ENCODE measurements around the gene SNX32.
A peak's percentile ranks its signal among the peaks of the same experiment; 100 is the strongest.
"Not testable (repeated sequence)": the region's sequence is repeated elsewhere in the genome, so short reads cannot be mapped to it uniquely, and the experiment has no call there.

SNX32 gene

DNA sequence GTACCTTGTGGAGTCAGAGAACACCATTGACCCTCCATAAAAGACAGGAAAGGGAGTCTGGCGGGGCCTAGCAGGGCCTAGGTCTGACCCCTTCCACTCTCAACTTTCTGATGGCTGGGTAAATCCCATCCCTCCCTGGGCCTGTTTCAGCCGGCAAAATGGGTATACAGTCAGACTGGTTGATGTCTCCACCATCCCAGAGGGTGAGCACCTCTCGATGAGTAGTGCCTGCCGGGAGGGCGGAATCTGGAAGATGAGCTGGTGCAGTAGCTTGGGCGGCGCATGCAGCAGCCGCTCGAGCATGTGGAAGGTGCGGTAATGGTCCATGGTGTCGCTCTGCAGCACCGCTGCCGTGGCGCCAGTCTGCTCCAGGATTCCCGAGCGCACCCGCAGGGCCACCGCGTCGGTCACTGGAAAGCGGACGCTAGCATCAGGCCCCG is 54.0 kb downstream of the SNX32 start:
- no peak for DNase-seq

DNA sequence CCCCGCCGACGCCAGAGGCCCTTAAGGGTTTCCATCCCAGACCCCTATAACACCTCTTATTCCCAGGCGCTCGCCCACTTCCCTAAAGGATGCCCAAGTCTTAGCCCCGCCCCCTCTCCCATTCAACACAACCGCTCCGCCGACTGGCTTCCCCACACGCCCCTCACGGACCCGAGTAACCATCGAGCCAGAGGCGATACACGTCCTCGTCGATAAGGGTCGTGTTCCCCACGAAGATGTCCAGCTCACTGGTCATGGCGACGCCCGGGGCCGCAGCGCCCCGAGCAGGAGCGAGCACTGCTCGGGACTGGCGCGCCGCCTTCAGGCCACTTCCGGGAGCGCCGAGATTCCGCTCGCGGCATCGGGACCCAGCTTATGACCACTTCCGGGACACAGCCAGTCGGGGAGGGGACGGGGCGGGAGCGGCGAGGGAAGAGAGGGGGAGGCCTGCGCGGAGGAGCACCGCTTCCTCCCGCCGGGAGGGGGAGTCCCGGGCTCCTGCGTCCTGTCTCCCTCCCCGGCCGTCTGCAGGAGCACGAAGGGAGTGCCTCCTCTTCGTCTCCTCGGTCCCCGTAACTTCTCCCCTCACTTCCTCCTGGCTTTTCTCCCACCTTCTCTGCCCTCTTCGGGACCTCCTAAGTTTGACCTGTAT is 54.5 kb downstream of the SNX32 start, which contains the start of gene FIBP:
Gene FIBP, minus strand, starts transcription at position 309 of the 652 bp plus-strand sequence. Its CDS starts 53 bp downstream, at position 256.
- peak; percentile 83 for DNase-seq

DNA sequence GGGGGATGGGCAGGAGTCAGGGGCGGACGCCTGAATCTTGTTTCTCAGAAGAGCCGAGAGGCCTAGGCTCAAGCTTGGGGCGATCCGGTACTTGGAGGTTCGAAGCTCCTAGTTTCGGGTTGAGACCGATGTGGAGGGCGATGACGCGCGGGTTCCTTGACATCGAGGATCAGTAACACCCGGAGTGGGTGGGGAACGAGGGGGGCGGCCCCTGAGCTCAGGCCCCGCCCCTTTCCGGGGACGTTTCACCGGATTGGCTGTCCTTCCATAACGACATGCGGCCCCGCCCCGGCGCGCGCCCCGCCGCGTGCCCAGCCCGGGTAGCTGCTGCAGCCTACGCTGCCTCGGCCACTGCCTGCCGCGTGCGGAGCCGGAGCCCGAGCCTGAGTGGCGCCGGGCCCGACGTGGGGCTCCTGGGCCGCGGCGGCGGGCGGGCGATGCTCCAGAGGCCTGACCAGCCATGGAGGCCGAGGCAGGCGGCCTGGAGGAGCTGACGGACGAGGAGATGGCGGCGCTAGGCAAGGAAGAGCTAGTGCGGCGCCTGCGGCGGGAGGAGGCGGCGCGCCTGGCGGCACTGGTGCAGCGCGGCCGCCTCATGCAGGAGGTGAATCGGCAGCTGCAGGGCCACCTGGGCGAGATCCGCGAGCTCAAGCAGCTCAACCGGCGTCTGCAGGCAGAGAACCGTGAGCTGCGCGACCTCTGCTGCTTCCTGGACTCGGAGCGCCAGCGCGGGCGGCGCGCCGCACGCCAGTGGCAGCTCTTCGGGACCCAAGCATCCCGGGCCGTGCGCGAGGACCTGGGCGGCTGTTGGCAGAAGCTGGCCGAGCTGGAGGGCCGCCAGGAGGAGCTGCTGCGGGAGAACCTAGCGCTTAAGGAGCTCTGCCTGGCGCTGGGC is 56.8 kb downstream of the SNX32 start, which contains the start of gene CCDC85B:
Gene CCDC85B, plus strand, starts transcription at position 350 of the 895 bp plus-strand sequence. Its CDS starts 111 bp downstream, at position 461.
- peak; percentile 90 for DNase-seq

DNA sequence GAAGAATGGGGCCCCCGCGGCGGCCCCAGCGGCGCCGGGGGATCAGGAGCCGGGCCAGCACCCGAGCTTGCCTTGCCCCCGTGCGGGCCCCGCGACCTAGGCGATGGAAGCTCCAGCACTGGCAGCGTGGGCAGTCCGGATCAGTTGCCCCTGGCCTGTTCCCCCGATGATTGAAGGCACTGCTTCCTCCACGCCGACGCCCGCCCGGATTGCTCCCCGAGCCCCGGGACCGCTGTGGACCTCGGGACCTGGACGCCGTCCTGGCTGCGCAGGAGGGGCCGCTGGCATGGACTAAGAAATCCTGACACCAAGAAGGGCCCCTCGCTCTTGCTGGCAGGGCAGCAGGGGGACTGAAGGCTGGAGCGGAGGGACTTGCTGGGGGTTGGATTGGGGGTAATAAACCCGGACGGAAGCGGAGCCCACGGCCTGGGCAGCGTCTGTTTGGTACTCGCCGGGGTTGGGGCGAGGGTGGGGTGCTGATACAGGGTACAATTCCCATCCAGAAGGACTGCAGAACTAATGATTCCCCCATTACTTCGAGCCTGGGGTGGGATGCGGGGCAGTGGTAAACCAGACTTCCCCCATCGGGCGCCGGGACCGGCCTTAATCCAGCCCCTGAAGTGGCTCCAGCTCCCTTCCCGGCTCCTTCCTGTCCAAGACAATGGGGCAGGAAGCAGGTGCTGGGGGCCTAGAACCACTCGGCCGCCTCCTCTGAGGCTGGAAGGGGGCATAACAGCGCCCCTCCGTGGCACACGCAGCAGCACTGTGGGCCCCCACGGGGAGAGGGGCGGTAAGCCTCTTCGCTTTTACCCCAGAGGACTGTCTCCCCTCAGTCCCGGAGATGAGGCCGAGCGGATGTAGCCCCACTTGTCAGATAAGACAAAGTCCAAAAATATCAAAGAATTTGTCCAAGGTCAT is 57.7 kb downstream of the SNX32 start:
- no peak for DNase-seq

DNA sequence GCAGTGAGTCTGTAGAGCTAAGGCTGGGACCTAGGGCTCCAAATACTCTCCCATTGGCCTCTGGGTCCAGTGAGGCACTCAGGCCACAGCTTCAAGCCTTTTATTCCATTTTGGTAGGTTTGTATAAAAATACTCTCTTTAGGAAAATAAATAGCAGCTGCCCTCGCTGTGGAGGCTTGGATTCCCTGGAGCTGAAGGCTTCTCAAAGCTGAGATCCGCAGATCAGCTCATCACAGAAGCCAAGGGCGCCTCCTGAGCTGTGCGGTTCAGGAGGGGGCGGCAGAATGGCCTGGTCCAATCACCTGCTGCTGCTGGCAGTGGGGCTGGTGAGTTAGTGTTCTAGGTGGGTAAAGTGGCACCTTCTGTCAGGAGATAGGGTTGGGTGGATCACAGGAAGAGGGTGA is 58.4 kb downstream of the SNX32 start:
- not testable (repeated sequence) for DNase-seq

DNA sequence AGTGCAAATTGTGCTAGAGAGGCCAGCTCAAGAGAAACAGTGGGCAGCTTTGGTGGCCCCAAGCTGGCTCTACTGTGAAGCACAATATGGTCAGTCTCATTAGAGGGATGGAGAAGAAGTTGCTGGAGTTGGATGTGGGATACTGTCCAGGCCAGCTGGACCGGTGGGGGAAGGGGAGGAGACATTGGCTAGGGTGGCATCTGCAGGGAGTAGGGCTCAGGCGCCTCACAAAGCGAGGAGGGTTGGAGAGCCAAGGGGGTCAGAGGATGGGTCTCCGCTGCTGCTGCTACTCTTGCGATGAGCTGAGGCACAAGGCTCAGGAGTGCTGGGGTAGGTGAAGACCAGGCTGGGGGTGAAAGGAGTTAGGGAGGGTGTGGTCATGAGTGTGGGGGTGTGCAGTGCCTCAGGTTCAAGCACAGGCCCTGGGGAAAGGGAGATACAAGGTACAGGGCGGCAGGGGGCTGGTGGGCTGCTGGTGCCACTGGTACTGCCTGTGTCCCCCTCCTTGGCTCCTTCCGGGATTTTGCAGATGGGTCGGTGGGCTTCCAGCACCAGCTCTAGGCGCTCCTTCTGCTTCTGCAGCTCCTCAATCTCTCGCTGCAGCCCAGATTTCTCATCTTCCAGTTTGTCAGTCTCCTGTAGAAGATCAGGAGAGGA is 59.0 kb downstream of the SNX32 start:
- no peak for DNase-seq

DNA sequence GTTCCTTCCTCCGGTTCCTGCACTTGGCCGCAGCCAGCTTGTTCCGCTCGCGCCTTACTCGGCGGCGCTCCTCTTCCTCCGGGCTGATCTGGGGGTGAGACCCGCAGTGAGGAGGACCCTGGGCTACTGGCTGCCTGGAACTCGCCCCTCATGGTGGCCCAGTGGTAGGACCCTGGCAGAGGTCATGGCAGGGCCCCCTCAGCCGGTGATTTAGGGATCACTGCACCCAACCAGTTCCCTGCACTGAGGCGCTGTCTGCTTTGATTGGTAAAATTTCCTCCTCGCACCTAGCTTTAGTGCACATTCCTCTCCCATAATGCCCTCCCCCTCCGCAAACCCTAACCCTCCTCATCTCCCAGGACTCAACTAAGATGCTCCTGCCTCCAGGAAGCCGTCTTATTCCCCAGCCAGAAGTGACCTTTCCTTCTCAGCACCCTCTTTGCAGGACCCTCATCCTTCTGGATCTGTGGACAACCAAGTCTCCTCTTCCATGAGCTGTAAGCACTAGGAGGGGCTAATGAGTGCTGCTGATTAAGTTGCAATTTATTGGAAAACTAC is 60.4 kb downstream of the SNX32 start:
- no peak for DNase-seq

DNA sequence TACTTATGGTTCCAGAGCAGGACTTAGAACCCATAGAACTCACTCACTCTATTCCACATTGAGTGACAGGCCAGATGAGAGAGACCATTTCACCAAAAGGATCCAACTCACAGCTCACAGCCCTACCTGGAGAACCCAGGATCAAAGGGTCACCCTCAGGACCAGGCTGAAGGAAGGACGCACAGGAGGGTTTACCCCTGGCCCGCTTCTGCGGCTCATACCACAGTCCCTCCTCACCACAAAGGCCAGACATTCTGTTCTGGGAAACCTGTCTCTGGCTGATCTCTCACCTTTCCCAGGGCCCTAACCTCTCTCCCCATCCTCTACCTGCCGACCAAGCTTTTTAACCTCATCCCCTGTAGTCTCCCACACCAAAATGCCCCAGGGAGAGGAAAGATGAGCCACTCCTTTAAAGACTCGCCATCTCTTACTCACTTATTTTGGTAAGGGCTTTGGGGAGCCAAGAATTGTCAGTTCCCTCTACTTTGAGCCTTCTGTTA is 61.8 kb downstream of the SNX32 start:
- no peak for DNase-seq

DNA sequence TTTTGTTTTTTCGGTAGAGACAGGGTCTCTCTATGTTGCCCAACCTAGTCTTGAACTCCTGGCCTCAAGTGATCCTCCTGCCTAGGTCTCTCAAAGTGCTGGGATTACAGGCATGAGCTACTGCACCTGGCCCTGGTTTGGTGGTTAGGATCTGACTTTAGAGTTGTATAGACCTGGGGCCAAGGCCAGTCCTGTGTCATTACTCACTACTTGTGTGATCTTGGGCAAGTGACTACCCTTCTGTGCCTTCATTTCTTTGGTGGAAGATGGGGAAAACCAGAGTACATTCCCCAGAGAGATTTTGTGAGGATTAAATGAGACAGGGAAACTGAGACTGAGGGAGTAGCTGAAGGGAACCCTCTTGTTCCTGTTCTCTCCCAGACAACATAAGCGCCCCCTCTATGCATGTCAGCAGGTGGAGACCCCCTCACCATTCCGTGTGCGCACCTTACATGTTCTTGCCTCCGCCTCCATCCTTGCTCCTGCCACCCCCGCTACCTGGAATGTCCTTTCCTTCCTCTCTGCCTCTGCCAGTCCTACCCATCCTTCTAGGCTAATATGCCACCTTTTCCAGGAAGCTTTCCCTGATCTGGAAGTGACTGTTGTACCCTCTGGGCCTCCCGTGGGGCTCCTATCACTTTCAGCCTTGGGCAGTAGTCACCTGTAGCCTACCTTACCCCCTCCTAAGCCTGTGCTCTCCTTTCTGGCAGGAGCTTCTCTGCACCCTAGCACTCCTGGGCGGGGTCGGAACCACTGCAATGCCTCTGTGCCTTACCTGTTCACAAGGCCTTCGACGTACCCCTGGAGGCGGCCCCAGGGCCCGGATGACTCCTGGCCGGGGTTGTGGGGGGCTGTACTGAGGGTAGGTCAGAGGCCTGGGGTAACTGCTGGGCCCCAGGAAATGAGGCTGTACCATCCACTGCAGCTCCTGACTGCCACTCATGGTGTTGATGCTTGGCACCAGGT is 62.6 kb downstream of the SNX32 start:
- DNase-seq: no peak

DNA sequence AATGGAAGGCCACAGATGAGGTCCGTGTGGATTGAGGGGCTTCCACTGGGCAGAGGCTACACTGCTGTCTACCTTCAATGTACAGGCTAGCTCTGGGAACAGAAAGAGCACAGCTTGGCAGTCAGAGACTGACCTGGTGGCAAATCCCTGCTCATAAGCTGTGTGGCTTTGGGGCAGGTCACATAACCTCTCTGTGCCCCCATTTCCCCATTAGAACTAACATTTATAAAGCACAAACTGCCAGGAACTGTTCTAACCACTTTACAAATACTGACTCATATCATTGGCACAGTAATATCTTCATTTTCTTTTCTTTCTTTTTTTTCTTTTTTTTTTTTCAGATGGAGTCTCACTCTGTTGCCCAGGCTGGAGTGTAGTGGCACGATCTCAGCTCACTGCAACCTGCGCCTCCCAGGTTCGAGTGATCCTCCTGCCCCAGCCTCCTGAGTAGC is 63.3 kb downstream of the SNX32 start:
- DNase-seq: no peak

DNA sequence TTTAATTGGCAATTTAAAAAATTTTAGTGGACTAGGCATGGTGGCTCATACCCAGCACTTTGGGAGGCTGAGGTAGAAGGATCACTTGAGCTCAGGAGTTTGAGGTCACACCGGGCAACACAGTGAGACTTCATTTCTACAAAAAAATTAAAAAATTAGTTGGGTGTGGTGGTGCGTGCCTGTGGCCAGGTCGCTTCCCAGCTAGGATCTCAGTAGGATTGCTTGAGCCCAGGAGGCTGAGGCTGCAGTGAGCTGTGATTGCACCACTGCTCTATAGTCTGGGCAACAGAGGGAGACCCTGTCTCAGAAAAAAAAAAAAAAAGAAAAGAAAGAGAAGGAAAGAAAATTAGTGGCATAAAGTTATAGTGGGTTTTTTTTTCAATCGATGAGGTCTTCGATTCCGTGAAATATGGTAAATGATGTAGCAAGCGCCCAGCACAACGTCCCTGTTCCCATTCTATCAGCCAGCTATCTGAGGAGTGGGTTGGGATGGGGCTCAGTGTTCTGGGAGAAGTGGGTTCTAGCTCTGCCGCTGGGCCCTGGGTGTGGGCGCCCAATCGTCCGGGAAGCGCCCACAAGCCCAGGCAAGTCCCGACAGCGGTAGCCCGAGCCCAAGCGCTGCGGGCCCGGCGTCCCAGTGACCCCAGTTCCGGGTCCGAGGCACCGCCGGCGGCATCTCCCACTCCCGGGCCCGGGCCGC is 65.0 kb downstream of the SNX32 start:
- no peak for DNase-seq

DNA sequence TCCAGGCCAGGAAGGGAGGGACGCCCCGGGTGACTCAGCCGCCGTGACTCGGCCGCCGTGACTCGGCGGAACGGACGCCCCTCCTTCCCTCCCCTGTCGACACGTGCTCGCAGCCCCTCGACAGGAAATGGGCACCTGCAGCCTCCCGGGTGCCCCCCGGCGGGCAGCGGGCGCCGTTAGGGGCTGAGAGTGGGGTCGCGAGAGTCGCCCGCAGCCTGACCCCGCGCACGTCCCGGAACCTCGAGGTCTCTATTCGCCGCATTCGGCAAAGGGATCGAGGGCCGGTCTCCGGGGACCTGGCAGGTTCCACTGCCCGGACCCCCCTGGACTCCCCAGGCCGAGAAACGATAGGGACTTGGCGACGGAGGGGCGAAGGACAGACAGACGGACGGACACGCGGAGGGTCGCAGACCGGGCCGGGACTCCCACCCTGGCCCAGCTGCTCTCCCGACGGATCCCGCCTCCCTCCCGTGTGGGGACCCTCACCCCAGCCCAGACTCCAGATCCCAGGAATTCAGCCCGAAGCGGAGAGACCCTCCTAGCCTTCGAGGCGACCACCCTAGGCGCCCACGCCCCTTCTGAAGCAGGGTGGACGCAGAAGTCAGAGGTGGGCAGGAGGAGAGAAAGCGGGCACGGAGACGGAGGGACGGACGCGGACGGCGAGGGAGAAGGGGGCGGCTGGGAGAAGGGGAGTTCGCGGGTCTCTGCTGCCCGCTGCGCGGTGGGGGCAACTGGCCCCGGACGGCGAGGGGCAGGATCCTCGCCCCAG is 65.8 kb downstream of the SNX32 start:
- DNase-seq: no peak

DNA sequence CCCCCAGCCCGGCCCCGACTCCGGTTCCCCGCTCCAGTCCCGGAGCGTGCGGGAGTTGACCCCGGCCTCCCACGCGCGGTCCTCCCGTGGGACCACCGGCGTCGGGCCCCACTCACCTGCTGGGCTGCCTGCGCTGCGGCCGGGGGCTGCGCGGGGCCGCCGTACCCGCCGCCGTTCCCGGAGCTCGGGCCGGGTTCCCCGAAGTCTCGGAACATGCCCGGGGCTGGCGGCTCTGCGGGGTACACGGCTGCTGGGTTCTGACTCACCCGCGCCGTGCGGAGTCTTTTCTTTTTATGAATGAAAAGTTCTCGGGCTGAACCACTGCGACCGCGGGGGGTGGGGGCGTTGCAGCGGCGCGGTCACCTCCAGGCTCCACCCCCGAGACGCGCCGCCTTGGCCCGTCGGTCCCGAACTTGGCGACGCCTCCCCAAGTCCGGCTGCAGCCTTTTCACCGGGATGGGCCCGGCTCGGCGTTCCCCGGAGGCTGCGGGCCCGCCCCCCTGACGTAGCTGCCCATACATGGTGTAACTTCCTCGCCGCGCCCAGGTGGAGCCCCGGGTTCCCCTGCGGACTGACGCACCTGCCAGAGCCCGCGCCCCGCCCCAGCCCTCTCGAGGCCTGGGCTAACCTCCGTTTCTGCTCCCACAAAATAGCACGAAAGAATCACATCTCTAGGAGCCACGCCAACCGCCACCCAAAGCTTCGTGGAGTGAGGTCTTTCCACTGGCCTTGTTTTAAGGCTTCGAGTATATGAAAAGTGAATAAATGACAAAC is 66.5 kb downstream of the SNX32 start, which contains the start of gene FOSL1:
Gene FOSL1, minus strand, starts transcription at position 264 of the 774 bp plus-strand sequence. Its CDS starts 49 bp downstream, at position 215.
- no peak for DNase-seq

DNA sequence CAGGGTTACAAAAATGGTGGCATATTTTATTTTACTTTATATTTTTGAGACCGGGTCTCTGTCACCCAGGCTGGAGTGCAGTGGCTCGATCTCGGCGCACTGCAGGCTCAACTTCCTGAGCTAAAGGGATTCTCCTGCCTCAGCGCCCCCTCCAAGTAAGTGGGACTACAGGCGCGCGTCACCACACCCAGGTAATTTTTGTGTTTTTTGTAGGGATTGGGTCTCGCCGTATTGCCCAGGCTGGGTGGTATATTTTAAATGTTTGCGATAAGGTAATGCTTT is 67.1 kb downstream of the SNX32 start:
- DNase-seq: no peak

DNA sequence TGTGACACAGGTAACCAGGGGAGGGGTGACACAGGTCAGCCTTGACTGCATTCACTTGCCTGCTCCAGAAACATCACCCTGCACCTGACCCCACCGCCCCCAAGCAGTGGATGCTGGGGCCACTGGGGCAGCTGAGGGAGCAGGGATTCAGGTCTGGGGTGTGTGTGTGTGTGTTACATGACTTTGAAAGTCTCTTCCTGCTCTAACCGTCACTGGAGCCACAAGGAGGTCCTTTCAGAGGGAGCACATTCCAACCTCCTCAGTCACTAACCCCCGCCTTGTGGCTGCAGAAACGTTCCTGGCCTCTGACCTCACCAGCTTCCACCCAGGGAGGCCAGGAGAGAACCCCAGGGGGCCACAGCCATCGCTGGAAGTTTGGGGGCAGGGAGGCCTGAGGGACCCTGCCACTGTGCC is 69.3 kb downstream of the SNX32 start:
- no peak for DNase-seq
